ENCODE measurements around the gene SIK3. TPM values are rescaled to one million over a fixed set of nuclear protein-coding genes. Genes with fewer than 3 reads are reported as not detected.

The SIK3 gene
- total and polyA plus RNA-seq, 12 donors = 11.7 to 176 (median 25.2) TPM

- DNase-seq = no peak
- H3K36me3 ChIP-seq (replicated peaks in 1 of 2) = no peaks in the 10 kb centered on the region
- no peaks in the 10 kb centered on the region for H3K9me3 ChIP-seq (replicated peaks in 1 of 3)
- no peaks in the 10 kb centered on the region for H3K27me3 ChIP-seq
- 77 to 84% (median 80%) methylated on average over 22 of the region's 22 CpGs for WGBS, 4 donors
- no peak overlapping the region for H3K27ac ChIP-seq
- intact Hi-C loops (cut with DNase I) = no loop called here
- H3K4me3 ChIP-seq = no peak overlapping the region
- H3K4me1 ChIP-seq (replicated peaks in 1 of 2) = no peaks in the 10 kb centered on the region
- TF ChIP-seq CTCF (IDR thresholded peaks at IDR 0.05) (no peak), POLR2A (IDR thresholded peaks at IDR 0.05) (no peak)
Observed at GRCh38 chr11:116825854-116826750, 272.1 kb downstream of the SIK3 start.

GRCh38 chr11:116825434-116825833 lies 272.8 kb downstream of the SIK3 start:
- no peak overlapping the region for H3K4me3 ChIP-seq
- no peaks in the 10 kb centered on the region for H3K9me3 ChIP-seq (replicated peaks in 1 of 3)
- H3K4me1 ChIP-seq (replicated peaks in 1 of 2) = no peaks in the 10 kb centered on the region
- TF ChIP-seq POLR2A (IDR thresholded peaks at IDR 0.05) (no peak), CTCF (IDR thresholded peaks at IDR 0.05) (no peak)
- H3K27me3 ChIP-seq = no peaks in the 10 kb centered on the region
- intact Hi-C loops (cut with DNase I) = no loop called here
- DNase-seq = no peak
- WGBS, 4 donors = 79 to 84% (median 82%) methylated on average over 5 of the region's 5 CpGs
- H3K27ac ChIP-seq = no peak overlapping the region
- H3K36me3 ChIP-seq (replicated peaks in 1 of 2) = no peaks in the 10 kb centered on the region

- Histone ChIP-seq H3K36me3 (replicated peaks in 1 of 2) (no peaks in the 10 kb centered on the region), H3K27ac (no peak within 1 kb of the TSS), H3K27me3 (no peaks in the 10 kb centered on the region), H3K9me3 (replicated peaks in 1 of 3) (no peaks in the 10 kb centered on the region), H3K4me1 (replicated peaks in 1 of 2) (no peaks in the 10 kb centered on the region), H3K4me3 (no peak within 1 kb of the TSS)
- WGBS, 4 donors = 75 to 82% (median 81%) methylated on average over 10 to 16 of the region's 16 CpGs
- no peak for TF ChIP-seq POLR2A (IDR thresholded peaks at IDR 0.05)
- TF ChIP-seq CTCF (IDR thresholded peaks at IDR 0.05) = no peak
- intact Hi-C loops (cut with DNase I) = no loop called here
- DNase-seq = no peak
Observed at GRCh38 chr11:116823031-116823843, 275.0 kb downstream of the SIK3 start, which contains the start of gene APOA4. TSS of gene APOA4 (minus strand) at chr11:116823304. CDS start at chr11:116823191, 113 bp downstream.

GRCh38 chr11:116822575-116822974 lies 275.7 kb downstream of the SIK3 start:
- no peaks in the 10 kb centered on the region for H3K4me1 ChIP-seq (replicated peaks in 1 of 2)
- intact Hi-C loops (cut with DNase I) = no loop called here
- no peaks in the 10 kb centered on the region for H3K27me3 ChIP-seq
- H3K36me3 ChIP-seq (replicated peaks in 1 of 2) = no peaks in the 10 kb centered on the region
- H3K9me3 ChIP-seq (replicated peaks in 1 of 3) = no peaks in the 10 kb centered on the region
- no peak for DNase-seq
- TF ChIP-seq POLR2A (IDR thresholded peaks at IDR 0.05) (no peak), CTCF (IDR thresholded peaks at IDR 0.05) (no peak)
- no peak overlapping the region for H3K27ac ChIP-seq
- 77 to 87% (median 82%) methylated on average over 4 to 5 of the region's 5 CpGs for WGBS, 4 donors
- no peak overlapping the region for H3K4me3 ChIP-seq

Data from adrenal gland (tissue), 12 donors.